Hepatocyte (in vitro differentiated cells): ENCODE measurements around the gene ATP8A2. TPM values are rescaled to one million over a fixed set of nuclear protein-coding genes. Genes with fewer than 3 reads are reported as not detected.

Source experiments
- DNase-seq: peaks from one replicate; pipeline ENCODE4 v3.0.0-alpha.2; 2016; ENCODE audit warnings: low spot score
- H2AFZ ChIP-seq: fragments of 200-600 bp; sonication (generic); 2 replicates; pipeline ENCODE4 v1.6.0; 2016; ENCODE audit warnings: antibody characterized with exemption, mild to moderate bottlenecking
- H3K27ac ChIP-seq: fragments of 200-600 bp; sonication (generic); 2 replicates; pipeline ENCODE4 v1.5.1; 2016; ENCODE audit warnings: mild to moderate bottlenecking
- H3K27me3 ChIP-seq: fragments of 200-600 bp; sonication (generic); 2 replicates; pipeline ENCODE4 v1.6.1; 2016
- H3K36me3 ChIP-seq: fragments of 200-600 bp; sonication (generic); replicated peaks from 2 replicates; pipeline ENCODE4 v1.5.1; 2016; ENCODE audit warnings: low read depth; ENCODE audit not compliant: insufficient read depth
- H3K4me1 ChIP-seq: fragments of 200-600 bp; sonication (generic); 2 replicates; pipeline ENCODE4 v1.5.1; 2016; ENCODE audit warnings: mild to moderate bottlenecking, moderate library complexity; ENCODE audit not compliant: insufficient read depth
- H3K4me2 ChIP-seq: fragments of 200-600 bp; sonication (generic); 2 replicates; pipeline ENCODE4 v1.6.0; 2016
- H3K4me3 ChIP-seq: fragments of 200-600 bp; sonication (generic); 2 replicates; pipeline ENCODE4 v1.5.1; 2016; ENCODE audit warnings: mild to moderate bottlenecking
- H3K79me2 ChIP-seq: fragments of 200-600 bp; sonication (generic); 2 replicates; pipeline ENCODE4 v1.6.0; 2017; ENCODE audit warnings: mild to moderate bottlenecking
- H3K9me2 ChIP-seq: fragments of 200-600 bp; sonication (generic); replicated peaks from 2 replicates; pipeline ENCODE4 v1.6.0; 2017; ENCODE audit warnings: mild to moderate bottlenecking; ENCODE audit not compliant: insufficient read depth
- H3K9me3 ChIP-seq: fragments of 200-600 bp; sonication (generic); 2 replicates; pipeline ENCODE4 v1.5.1; 2016; ENCODE audit warnings: low read depth, mild to moderate bottlenecking
- H4K20me1 ChIP-seq: fragments of 200-600 bp; sonication (generic); 2 replicates; pipeline ENCODE4 v1.6.0; 2016; ENCODE audit warnings: mild to moderate bottlenecking; ENCODE audit not compliant: insufficient read depth, poor library complexity, severe bottlenecking
- CTCF ChIP-seq: fragments of 200-600 bp; sonication (generic); IDR thresholded peaks from 2 replicates; pipeline ENCODE4 v1.5.1; 2016; ENCODE audit warnings: antibody characterized with exemption, mild to moderate bottlenecking; ENCODE audit not compliant: poor library complexity
- EZH2 ChIP-seq: fragments of 200-600 bp; sonication (generic); IDR thresholded peaks from 2 replicates; pipeline ENCODE4 v1.6.1; 2016; ENCODE audit warnings: antibody characterized with exemption, mild to moderate bottlenecking, borderline replicate concordance
- EZH2phosphoT487 ChIP-seq: fragments of 200-600 bp; sonication (generic); IDR thresholded peaks from one replicate; pipeline ENCODE4 v1.6.1; 2018; ENCODE audit warnings: antibody characterized with exemption, mild to moderate bottlenecking, low read depth, moderate library complexity; ENCODE audit not compliant: unreplicated experiment, severe bottlenecking
- WGBS: methylation state at CpG from one replicate; pipeline ENCODE4 v1.1.6; 2016; ENCODE audit warnings: low lambda C conversion rate; ENCODE audit errors: missing lambda C conversion rate; 5-methylcytosine and 5-hydroxymethylcytosine counted together
- polyA plus RNA-seq: library from polyadenylated mRNA; unstranded; fragments of >200 nt; fragmentation: Nextera tagmentation; extraction: Ambion mirVana; gene quantifications from 2 replicates; pipeline ENCODE4 v1.2.1, GENCODE V29; 2016
- total RNA-seq: library from RNA; depleted of rRNA; stranded (reverse); fragments of >200 nt; gene quantifications from 2 replicates; pipeline ENCODE4 v1.2.3, GENCODE V29; 2014

ATP8A2 gene
- total and polyA plus RNA-seq, 2 experiments from 2014 or later, result 2.1 to 3.1 TPM

- no peak overlapping the region for H3K4me2 ChIP-seq
- H3K4me3 ChIP-seq, result no peak overlapping the region
- H3K9me3 ChIP-seq, result no peaks in the 10 kb centered on the region
- no peak overlapping the region for H3K27ac ChIP-seq
- H3K27me3 ChIP-seq, result no peaks in the 10 kb centered on the region
- WGBS, result 82% methylated on average over 9 of the region's 9 CpGs
- H3K9me2 ChIP-seq, result no peaks in the 10 kb centered on the region
- no peak overlapping the region for H2AFZ ChIP-seq
- no peak for DNase-seq
- no peaks in the 10 kb centered on the region for H3K79me2 ChIP-seq
- H4K20me1 ChIP-seq, result no peaks in the 10 kb centered on the region
- TF ChIP-seq EZH2, result no peak
- TF ChIP-seq EZH2phosphoT487, result no peak
- TF ChIP-seq CTCF, result no peak
- H3K4me1 ChIP-seq, result no peaks in the 10 kb centered on the region
- H3K36me3 ChIP-seq, result no peaks in the 10 kb centered on the region
These were observed 310.5 kb downstream of the ATP8A2 start for GRCh38 chr13:25682276-25682675.

DNA sequence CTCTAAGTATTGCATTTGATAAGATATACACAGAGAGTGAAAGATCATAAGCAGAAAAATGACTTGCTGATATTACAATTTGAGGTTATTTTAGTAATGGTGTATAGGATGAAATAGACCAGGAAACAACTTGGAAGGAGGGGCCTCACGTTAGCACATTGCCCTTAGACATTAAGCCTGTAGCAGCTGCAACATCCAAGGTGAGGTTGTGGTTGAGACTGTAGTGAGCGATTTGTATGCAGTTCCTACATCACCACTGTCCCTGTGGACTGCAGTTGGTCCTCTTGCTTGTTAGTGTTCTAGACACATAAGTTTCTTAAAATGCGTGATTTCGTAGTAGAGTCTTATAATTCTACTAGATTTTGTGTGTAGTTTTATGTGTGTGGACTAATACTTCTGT is 311.3 kb downstream of the ATP8A2 start:
- no peak overlapping the region for H3K27ac ChIP-seq
- H3K9me3 ChIP-seq, result no peaks in the 10 kb centered on the region
- WGBS, result 91% methylated on average over 4 of the region's 4 CpGs
- no peaks in the 10 kb centered on the region for H3K9me2 ChIP-seq
- H3K79me2 ChIP-seq, result no peaks in the 10 kb centered on the region
- H3K4me3 ChIP-seq, result no peak overlapping the region
- H4K20me1 ChIP-seq, result no peaks in the 10 kb centered on the region
- no peak overlapping the region for H2AFZ ChIP-seq
- no peaks in the 10 kb centered on the region for H3K36me3 ChIP-seq
- H3K4me1 ChIP-seq, result no peaks in the 10 kb centered on the region
- no peak overlapping the region for H3K4me2 ChIP-seq
- DNase-seq, result no peak
- no peaks in the 10 kb centered on the region for H3K27me3 ChIP-seq
- TF ChIP-seq CTCF, result no peak
- TF ChIP-seq EZH2, result no peak
- TF ChIP-seq EZH2phosphoT487, result no peak

- Histone ChIP-seq H3K27me3 (no peaks in the 10 kb centered on the region), H3K4me1 (no peaks in the 10 kb centered on the region), H3K27ac (no peak overlapping the region), H3K9me3 (no peaks in the 10 kb centered on the region), H4K20me1 (no peaks in the 10 kb centered on the region), H2AFZ (no peak overlapping the region), H3K79me2 (no peaks in the 10 kb centered on the region), H3K4me3 (no peak overlapping the region), H3K9me2 (no peaks in the 10 kb centered on the region), H3K36me3 (no peaks in the 10 kb centered on the region), H3K4me2 (no peak overlapping the region)
- TF ChIP-seq EZH2phosphoT487 (no peak), EZH2 (no peak), CTCF (no peak)
- DNase-seq, result no peak
- WGBS, result 91% methylated on average over 6 of the region's 6 CpGs
These were observed 312.0 kb downstream of the ATP8A2 start for GRCh38 chr13:25683662-25684370.

DNA sequence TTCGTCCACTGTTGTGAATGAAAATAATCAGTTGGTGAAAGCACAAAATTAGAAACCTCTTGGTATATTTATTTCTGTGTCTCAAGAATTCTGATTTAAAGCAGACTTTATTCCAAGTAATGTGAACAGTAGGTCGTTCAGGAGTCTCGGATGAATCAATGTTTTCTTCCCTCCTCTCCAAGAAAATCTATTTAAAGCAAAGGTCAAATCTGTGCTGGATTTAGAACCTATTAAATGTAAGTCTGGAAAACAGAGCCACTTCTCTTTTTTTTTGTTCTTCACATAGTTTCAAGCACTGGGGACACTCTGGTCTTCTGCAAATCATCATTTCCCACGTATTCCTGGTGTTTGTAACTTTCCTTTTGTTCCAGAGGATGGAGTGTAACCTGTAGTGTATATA is 312.7 kb downstream of the ATP8A2 start:
- Histone ChIP-seq H2AFZ (no peak overlapping the region), H3K79me2 (no peaks in the 10 kb centered on the region), H3K27me3 (no peaks in the 10 kb centered on the region), H3K4me1 (no peaks in the 10 kb centered on the region), H3K4me2 (no peak overlapping the region), H3K27ac (no peak overlapping the region), H3K9me3 (no peaks in the 10 kb centered on the region), H3K36me3 (no peaks in the 10 kb centered on the region), H3K9me2 (no peaks in the 10 kb centered on the region), H3K4me3 (no peak overlapping the region), H4K20me1 (no peaks in the 10 kb centered on the region)
- no peak for DNase-seq
- no peak for TF ChIP-seq EZH2
- TF ChIP-seq EZH2phosphoT487, result no peak
- no peak for TF ChIP-seq CTCF
- WGBS, result 75% methylated on average over 4 of the region's 4 CpGs
